ENCODE results near the gene MT1M.
"Not testable (repeated sequence)": the region's sequence is repeated elsewhere in the genome, so short reads cannot be mapped to it uniquely, and the experiment has no call there.

MT1M gene

DNA sequence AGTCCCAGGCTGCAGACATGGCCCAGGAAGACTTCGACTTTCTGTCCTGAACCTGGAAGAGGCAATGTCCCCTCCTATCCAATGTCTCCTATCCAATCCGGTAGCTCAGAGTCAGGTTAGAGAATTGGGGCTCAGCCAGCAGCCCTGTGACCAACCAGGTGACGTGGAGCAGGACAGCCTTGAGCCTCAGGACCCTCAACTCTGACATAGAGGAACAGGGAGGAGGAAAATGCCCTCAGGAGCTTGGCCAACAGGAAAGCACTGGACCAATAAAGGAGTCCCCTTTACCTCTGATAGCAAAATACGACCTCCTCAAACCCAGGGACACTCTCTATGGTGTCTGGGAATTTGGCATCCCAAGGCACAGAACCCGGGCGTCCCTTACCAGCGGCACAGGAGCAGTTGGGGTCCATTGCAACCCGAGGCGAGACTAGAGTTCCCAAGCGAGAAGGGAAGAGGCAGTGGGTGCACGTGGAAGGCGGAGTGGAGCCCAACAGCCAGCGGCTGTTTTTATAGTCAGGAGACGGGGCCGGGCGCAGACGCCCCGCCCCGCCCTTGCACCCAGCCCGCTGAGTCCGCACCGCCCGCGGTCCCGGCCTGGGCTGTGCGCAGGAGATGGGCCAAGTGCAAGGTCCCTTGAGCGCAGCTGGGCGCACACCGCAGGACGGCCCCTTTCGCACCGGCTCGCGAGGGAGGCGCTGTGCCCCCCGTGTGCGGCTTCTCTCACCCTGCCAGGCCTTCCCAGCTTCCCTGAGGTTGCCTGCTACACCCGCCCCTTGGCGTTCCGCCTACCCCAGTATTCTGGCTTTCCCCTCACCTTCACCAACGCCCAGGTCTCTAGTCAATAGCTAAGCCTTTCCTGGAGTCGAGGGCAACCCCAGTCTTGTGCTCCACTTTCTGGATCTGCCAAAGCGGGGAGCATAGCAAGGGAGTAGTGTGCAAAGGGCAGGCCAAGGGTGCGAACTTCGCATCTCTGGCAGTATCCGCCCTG, 35.4 kb downstream of the MT1M start, which contains the start of gene MT1G:
Gene MT1G, minus strand, starts transcription at position 485 of the 991 bp plus-strand sequence. Its CDS starts 72 bp downstream, at position 413.
- POLR2A ChIA-PET (ENCODE audit: low non-redundant PET): no interaction called here
- DNase-seq (ENCODE audit: low spot score): no peak

DNA sequence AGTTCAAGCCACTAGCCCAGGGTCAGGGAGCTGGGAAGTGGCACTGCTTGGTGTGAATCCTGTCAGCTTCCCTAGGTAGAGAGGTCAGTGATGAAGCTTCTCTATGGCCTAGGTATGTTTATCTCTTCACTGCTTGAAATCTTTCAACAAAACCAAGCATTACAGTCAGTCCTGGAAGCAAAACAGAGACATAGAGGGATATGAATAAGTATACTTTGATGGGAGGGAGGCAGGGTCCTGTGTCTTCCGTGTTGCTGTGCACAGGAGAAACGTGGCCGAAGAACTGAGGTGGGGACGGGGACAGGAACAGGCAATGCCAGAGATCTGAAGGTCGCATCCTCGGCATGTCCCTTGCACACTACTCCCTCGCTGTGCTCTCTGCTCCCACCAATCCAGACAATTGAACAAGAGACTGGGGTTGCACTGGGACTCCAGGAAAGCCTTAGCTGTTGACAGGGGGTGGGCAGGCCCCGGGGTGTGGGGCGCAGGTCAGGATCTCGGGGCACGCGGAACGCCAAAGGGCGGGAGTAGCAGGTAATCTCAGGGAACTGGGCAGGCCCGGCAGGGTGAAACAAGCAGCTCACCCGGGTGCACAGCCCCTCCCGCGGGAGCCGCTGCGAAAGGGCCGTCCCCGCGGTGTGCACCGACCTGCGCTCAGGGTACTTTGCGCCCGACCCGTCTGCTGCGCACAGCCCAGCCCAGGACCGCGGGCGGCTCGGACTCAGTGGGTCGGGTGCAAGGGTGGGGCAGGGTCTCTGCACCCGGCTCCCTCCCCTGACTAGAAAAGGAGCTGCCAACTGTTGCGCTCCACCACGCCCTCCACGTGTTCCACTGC, 36.8 kb downstream of the MT1M start, which contains the start of gene MT1H:
Gene MT1H, plus strand, starts transcription at position 810 of the 835 bp plus-strand sequence. CDS start 71 bp downstream, outside the sequence.
- TF ChIP-seq, protein P1, sequence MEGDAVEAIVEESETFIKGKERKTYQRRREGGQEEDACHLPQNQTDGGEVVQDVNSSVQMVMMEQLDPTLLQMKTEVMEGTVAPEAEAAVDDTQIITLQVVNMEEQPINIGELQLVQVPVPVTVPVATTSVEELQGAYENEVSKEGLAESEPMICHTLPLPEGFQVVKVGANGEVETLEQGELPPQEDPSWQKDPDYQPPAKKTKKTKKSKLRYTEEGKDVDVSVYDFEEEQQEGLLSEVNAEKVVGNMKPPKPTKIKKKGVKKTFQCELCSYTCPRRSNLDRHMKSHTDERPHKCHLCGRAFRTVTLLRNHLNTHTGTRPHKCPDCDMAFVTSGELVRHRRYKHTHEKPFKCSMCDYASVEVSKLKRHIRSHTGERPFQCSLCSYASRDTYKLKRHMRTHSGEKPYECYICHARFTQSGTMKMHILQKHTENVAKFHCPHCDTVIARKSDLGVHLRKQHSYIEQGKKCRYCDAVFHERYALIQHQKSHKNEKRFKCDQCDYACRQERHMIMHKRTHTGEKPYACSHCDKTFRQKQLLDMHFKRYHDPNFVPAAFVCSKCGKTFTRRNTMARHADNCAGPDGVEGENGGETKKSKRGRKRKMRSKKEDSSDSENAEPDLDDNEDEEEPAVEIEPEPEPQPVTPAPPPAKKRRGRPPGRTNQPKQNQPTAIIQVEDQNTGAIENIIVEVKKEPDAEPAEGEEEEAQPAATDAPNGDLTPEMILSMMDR (conservative IDR thresholded peaks at IDR 0.05; ENCODE audit: low read depth): no peak
- no peak for DNase-seq (ENCODE audit: low spot score)
- ChIA-PET POLR2A (ENCODE audit: low non-redundant PET) (no interaction called here), CTCF (no interaction called here)
- no peak within 1 kb of the TSS for H3K27ac ChIP-seq

More for the DNA sequence above, 35.4 kb downstream of the MT1M start, which contains the start of gene MT1G:
- TF ChIP-seq, protein P1 (conservative IDR thresholded peaks at IDR 0.05; ENCODE audit: low read depth): no peak
- no peak within 1 kb of the TSS for H3K27ac ChIP-seq
- CTCF ChIA-PET: no interaction called here

DNA sequence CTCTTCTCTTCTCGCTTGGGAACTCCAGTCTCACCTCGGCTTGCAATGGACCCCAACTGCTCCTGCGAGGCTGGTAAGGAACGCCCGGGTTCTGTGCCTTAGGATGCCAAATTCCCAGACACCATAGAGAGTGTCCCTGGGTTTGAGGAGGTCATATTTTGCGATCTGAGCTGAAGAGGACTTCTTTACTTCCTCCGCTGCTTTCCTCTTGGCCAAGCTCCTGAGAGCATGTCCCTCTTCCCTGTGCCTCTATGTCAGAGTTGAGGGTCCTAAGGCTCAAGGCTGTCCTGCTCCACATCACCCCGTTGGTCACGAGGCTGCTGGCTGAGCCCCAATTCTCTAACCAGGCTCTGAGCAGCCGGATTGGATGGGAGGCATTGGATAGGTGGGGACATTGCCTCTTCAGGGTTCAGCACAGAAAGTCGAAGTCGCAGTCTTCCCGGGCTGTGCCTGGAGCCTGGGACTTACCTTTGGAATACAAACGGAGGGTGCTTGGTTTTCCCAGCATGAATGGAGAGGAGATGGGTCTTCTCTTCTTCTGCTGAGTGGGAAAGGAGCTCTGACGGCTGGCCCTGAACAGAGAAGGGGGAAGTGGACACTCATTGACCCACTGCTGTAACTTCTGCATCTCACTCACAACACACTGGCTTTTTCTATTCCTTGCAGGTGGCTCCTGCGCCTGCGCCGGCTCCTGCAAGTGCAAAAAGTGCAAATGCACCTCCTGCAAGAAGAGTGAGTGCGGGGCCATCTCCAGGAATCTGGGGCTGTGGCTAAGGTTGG, 37.6 kb downstream of the MT1M start:
- no peak overlapping the region for H3K27ac ChIP-seq
- TF ChIP-seq, protein P1 (conservative IDR thresholded peaks at IDR 0.05; ENCODE audit: low read depth): no peak
- no peak for DNase-seq (ENCODE audit: low spot score)
- CTCF ChIA-PET: no interaction called here
- POLR2A ChIA-PET (ENCODE audit: low non-redundant PET): no interaction called here

DNA sequence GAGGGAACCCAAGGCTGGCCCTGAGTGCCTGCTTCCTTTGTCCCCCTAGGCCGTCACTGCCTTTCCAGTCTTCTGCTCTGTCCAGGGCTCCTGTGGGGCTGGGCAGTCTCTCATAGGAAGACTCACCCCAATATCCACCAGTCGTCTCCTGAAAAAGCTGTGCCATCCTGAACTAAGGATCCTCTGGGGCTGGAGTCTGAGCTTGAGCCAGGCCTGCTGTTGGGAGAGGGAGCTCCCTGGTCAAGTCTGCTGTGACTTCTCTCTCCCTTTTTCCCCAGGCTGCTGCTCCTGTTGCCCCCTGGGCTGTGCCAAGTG, 38.1 kb downstream of the MT1M start:
- ChIA-PET CTCF (no interaction called here), POLR2A (ENCODE audit: low non-redundant PET) (no interaction called here)
- H3K27ac ChIP-seq: no peak overlapping the region
- no peak for DNase-seq (ENCODE audit: low spot score)
- TF ChIP-seq, protein P1 (conservative IDR thresholded peaks at IDR 0.05; ENCODE audit: low read depth): no peak

DNA sequence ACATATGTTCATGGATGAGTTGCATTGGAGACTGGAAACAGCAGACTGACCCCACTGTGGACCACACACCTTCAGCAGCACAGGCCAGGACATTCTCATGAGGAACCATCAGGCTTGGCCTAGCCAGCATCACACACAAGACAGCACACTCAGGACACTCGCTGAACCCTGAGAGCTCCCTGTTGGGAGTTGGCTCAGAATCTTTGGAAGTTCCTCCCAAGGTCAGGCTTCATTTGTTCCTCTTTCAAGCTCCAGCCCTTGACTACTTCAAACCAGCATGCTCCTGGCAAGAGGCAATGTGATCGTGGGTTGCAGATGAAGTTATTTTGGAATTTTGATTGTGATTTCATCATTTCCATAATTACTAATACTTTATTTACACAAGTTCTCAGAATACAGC, 39.2 kb downstream of the MT1M start:
- POLR2A ChIA-PET (ENCODE audit: low non-redundant PET): interaction anchor here (1.0 kb wide), 1 partner anchor 46 kb away, joined by 4 read pairs; the partner anchor contains the start of gene MT1E
- CTCF ChIA-PET; H3K27ac ChIP-seq; DNase-seq (ENCODE audit: low spot score): not testable (repeated sequence)

DNA sequence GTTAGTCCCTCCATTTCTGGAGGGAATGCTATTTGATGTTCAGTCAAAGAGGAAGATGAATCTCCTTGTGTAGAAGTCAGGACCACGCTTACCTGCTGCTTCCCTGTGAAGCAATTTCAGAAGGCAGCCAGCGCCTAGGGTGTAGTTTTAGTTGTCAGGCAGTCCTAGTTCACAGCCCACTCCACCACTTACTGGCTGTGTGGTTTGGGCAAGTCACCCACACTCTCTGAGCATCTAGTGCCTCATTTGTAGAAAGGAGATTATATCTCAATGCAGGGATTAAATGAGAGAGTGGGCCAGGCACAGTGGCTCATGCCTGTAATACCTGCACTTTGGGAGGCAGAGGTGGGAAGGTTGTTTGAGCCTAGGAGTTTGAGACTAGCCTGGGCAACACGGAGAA, 39.7 kb downstream of the MT1M start:
- H3K27ac ChIP-seq; DNase-seq (ENCODE audit: low spot score): not testable (repeated sequence)
- POLR2A ChIA-PET (ENCODE audit: low non-redundant PET): interaction anchor here (1.0 kb wide), 1 partner anchor 47 kb away, joined by 4 read pairs; the partner anchor contains the start of gene MT1E
- CTCF ChIA-PET: interaction anchor here (2.7 kb wide), 1 partner anchor 30 kb away, joined by 13 read pairs; no protein-coding TSS in a partner anchor
